ENCODE measurements around the gene PUM1. TPM values are rescaled to one million over a fixed set of nuclear protein-coding genes. Genes with fewer than 3 reads are reported as not detected.

The PUM1 gene
- polyA plus RNA-seq, result 10 to 100 TPM; 16.5 to 76.5 (median 23.3) TPM
- long read RNA-seq, donor 1, result 0 reads
- long read RNA-seq, donor 2, result 0 reads
- long read RNA-seq, donor 3, partial matches to known transcripts, result 10 of 11 reads
- long read RNA-seq, donor 3, other reads (novel, unspliced or antisense), result 0 of 11 reads
- long read RNA-seq, donor 4, result 0 reads
- long read RNA-seq, donor 5, result 0 reads
- long read RNA-seq, donor 6, partial matches to known transcripts, result 0 of 3 reads
- long read RNA-seq, donor 6, other reads (novel, unspliced or antisense), result 0 of 3 reads
- long read RNA-seq, donor 7, result 0 reads
- long read RNA-seq, donor 8, result 0 reads
- long read RNA-seq, donor 9, result 0 reads
- long read RNA-seq, donor 10, full-length matches to known transcripts, result 3 of 3 reads
- long read RNA-seq, donor 10, partial matches to known transcripts, result 0 of 3 reads
- long read RNA-seq, donor 10, other reads (novel, unspliced or antisense), result 0 of 3 reads

- Histone ChIP-seq H3K9me3 (ENCODE audit: control insufficient read depth in 2 of 2, insufficient read depth in 1 of 2, low read depth in 1 of 2, low read length in 1 of 2) (no peaks in the 10 kb centered on the region), H3K27ac (ENCODE audit: low read depth in 1 of 3, low read length in 2 of 3) (peak within 1 kb of the TSS; percentile 85 to 99 (median 92)), H3K27me3 (ENCODE audit: control insufficient read depth in 3 of 3, insufficient read depth in 3 of 3, low read length in 3 of 3) (no peaks in the 10 kb centered on the region), H3K4me1 (ENCODE audit: control insufficient read depth in 3 of 3, insufficient read depth in 2 of 3, low read depth in 1 of 3, low read length in 2 of 3) (peaks cover 2 to 11% (median 7%) of the 10 kb centered on the region in 3 donors), H3K36me3 (ENCODE audit: control insufficient read depth in 3 of 3, insufficient read depth in 2 of 3, low read depth in 1 of 3, low read length in 3 of 3) (peaks cover 0 to 7% (median 0%) of the 10 kb centered on the region in 3 donors), H3K4me3 (ENCODE audit: low read depth in 1 of 3, low read length in 3 of 3) (peak within 1 kb of the TSS; percentile 56 to 96 (median 63))
- FAIRE-seq (no peak), DNase-seq (peak; percentile 99)
- 1% methylated on average over 47 to 72 of the region's 72 CpGs for WGBS, 3 donors
Observed at GRCh38 chr1:31065310-31066217, at the start of gene PUM1. Gene PUM1, minus strand, starts transcription at chr1:31065717. Its CDS starts 6,151 bp downstream, at chr1:31059566.

- no peaks in the 10 kb centered on the region for H3K9me3 ChIP-seq (ENCODE audit: control insufficient read depth in 2 of 2, insufficient read depth in 1 of 2, low read depth in 1 of 2, low read length in 1 of 2)
- no peaks in the 10 kb centered on the region for H3K36me3 ChIP-seq (ENCODE audit: control insufficient read depth in 3 of 3, insufficient read depth in 2 of 3, low read depth in 1 of 3, low read length in 3 of 3)
- no peak overlapping the region for H3K4me3 ChIP-seq (ENCODE audit: low read depth in 1 of 3, low read length in 3 of 3)
- FAIRE-seq (no peak), DNase-seq (peak in 1 of 2 donors; percentile 67)
- no peaks in the 10 kb centered on the region for H3K27me3 ChIP-seq (ENCODE audit: control insufficient read depth in 3 of 3, insufficient read depth in 3 of 3, low read length in 3 of 3)
- WGBS, 3 donors, result 53 to 66% (median 62%) methylated on average over 15 of the region's 15 CpGs
- H3K27ac ChIP-seq (ENCODE audit: low read depth in 1 of 3, low read length in 2 of 3), result peak overlapping the region in 1 of 3 donors; percentile 81
- peaks cover 0 to 6% (median 0%) of the 10 kb centered on the region in 3 donors for H3K4me1 ChIP-seq (ENCODE audit: control insufficient read depth in 3 of 3, insufficient read depth in 2 of 3, low read depth in 1 of 3, low read length in 2 of 3)
Observed at GRCh38 chr1:31112266-31112935, 46.9 kb upstream of the PUM1 start.

GRCh38 chr1:31111290-31111951 lies 45.9 kb upstream of the PUM1 start:
- H3K27me3 ChIP-seq (ENCODE audit: control insufficient read depth in 3 of 3, insufficient read depth in 3 of 3, low read length in 3 of 3), result no peaks in the 10 kb centered on the region
- 57 to 65% (median 62%) methylated on average over 8 of the region's 8 CpGs for WGBS, 3 donors
- no peaks in the 10 kb centered on the region for H3K9me3 ChIP-seq (ENCODE audit: control insufficient read depth in 2 of 2, insufficient read depth in 1 of 2, low read depth in 1 of 2, low read length in 1 of 2)
- H3K4me3 ChIP-seq (ENCODE audit: low read depth in 1 of 3, low read length in 3 of 3), result no peak overlapping the region
- no peak for FAIRE-seq
- H3K4me1 ChIP-seq (ENCODE audit: control insufficient read depth in 3 of 3, insufficient read depth in 2 of 3, low read depth in 1 of 3, low read length in 2 of 3), result peaks cover 0 to 6% (median 0%) of the 10 kb centered on the region in 3 donors
- H3K27ac ChIP-seq (ENCODE audit: low read depth in 1 of 3, low read length in 2 of 3), result peak overlapping the region in 1 of 3 donors; percentile 81
- DNase-seq, result peak; percentile 58 to 65
- no peaks in the 10 kb centered on the region for H3K36me3 ChIP-seq (ENCODE audit: control insufficient read depth in 3 of 3, insufficient read depth in 2 of 3, low read depth in 1 of 3, low read length in 3 of 3)

DNA sequence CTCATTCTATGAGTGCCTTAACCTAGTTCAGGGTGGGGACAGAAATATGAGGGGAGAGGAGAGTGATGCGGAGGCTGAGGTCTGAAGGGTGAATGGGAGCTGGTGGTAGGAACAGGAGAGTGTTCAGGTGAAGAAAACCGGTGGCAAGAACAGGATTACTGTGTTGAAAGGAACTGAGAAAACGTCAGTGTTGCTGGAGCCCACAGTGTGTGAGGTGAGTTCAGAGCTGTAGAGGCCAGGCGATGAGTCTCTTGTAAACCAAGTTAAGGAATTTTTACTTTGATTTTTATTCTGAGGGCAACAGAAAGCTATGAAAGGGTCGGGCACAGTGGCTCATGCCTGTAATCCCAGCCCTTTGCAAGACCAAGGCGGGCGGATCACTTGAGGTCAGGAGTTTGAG lies 45.3 kb upstream of the PUM1 start:
- no peaks in the 10 kb centered on the region for H3K9me3 ChIP-seq (ENCODE audit: control insufficient read depth in 2 of 2, insufficient read depth in 1 of 2, low read depth in 1 of 2, low read length in 1 of 2)
- no peak overlapping the region for H3K4me3 ChIP-seq (ENCODE audit: low read depth in 1 of 3, low read length in 3 of 3)
- DNase-seq (no peak), FAIRE-seq (no peak)
- H3K27me3 ChIP-seq (ENCODE audit: control insufficient read depth in 3 of 3, insufficient read depth in 3 of 3, low read length in 3 of 3), result no peaks in the 10 kb centered on the region
- no peak overlapping the region for H3K27ac ChIP-seq (ENCODE audit: low read depth in 1 of 3, low read length in 2 of 3)
- no peaks in the 10 kb centered on the region for H3K36me3 ChIP-seq (ENCODE audit: control insufficient read depth in 3 of 3, insufficient read depth in 2 of 3, low read depth in 1 of 3, low read length in 3 of 3)
- WGBS, 3 donors, result 83 to 88% (median 88%) methylated on average over 7 of the region's 7 CpGs
- peaks cover 0 to 6% (median 0%) of the 10 kb centered on the region in 3 donors for H3K4me1 ChIP-seq (ENCODE audit: control insufficient read depth in 3 of 3, insufficient read depth in 2 of 3, low read depth in 1 of 3, low read length in 2 of 3)

DNA sequence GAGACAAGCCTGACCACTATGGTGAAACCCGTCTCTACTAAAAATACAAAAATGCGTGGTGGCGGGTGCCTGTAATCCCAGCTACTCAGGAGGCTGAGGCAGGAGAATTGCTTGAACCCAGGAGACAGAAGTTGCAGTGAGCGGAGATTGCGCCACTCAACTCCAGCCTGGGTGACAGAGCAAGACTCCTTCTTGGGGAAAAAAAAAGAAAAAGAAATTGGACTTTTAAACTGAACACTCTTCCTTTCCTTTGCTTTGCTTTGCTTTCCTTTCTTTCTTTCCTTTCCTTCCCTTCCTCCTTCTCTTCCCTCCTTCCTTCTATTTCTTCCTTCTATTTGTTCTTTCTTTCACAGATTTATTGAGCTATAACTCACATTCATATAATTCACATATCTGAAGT lies 43.3 kb upstream of the PUM1 start:
- no peak for DNase-seq

GRCh38 chr1:31105646-31106045 lies 40.1 kb upstream of the PUM1 start:
- WGBS, 3 donors, result 90 to 96% (median 92%) methylated on average over 8 of the region's 8 CpGs
- H3K4me3 ChIP-seq (ENCODE audit: low read depth in 1 of 3, low read length in 3 of 3), result no peak overlapping the region
- no peaks in the 10 kb centered on the region for H3K9me3 ChIP-seq (ENCODE audit: control insufficient read depth in 2 of 2, insufficient read depth in 1 of 2, low read depth in 1 of 2, low read length in 1 of 2)
- DNase-seq (no peak), FAIRE-seq (no peak)
- peaks cover 0 to 15% (median 2%) of the 10 kb centered on the region in 3 donors for H3K4me1 ChIP-seq (ENCODE audit: control insufficient read depth in 3 of 3, insufficient read depth in 2 of 3, low read depth in 1 of 3, low read length in 2 of 3)
- no peak overlapping the region for H3K27ac ChIP-seq (ENCODE audit: low read depth in 1 of 3, low read length in 2 of 3)
- no peaks in the 10 kb centered on the region for H3K27me3 ChIP-seq (ENCODE audit: control insufficient read depth in 3 of 3, insufficient read depth in 3 of 3, low read length in 3 of 3)
- no peaks in the 10 kb centered on the region for H3K36me3 ChIP-seq (ENCODE audit: control insufficient read depth in 3 of 3, insufficient read depth in 2 of 3, low read depth in 1 of 3, low read length in 3 of 3)

More for the DNA sequence above, 43.3 kb upstream of the PUM1 start:
- FAIRE-seq, result no peak
- H3K27me3 ChIP-seq (ENCODE audit: control insufficient read depth in 3 of 3, insufficient read depth in 3 of 3, low read length in 3 of 3), result no peaks in the 10 kb centered on the region
- H3K9me3 ChIP-seq (ENCODE audit: control insufficient read depth in 2 of 2, insufficient read depth in 1 of 2, low read depth in 1 of 2, low read length in 1 of 2), result no peaks in the 10 kb centered on the region
- 94 to 97% (median 95%) methylated on average over 5 of the region's 5 CpGs for WGBS, 3 donors
- H3K4me3 ChIP-seq (ENCODE audit: low read depth in 1 of 3, low read length in 3 of 3), result no peak overlapping the region
- H3K4me1 ChIP-seq (ENCODE audit: control insufficient read depth in 3 of 3, insufficient read depth in 2 of 3, low read depth in 1 of 3, low read length in 2 of 3), result peaks cover 0 to 6% (median 0%) of the 10 kb centered on the region in 3 donors
- H3K36me3 ChIP-seq (ENCODE audit: control insufficient read depth in 3 of 3, insufficient read depth in 2 of 3, low read depth in 1 of 3, low read length in 3 of 3), result no peaks in the 10 kb centered on the region
- no peak overlapping the region for H3K27ac ChIP-seq (ENCODE audit: low read depth in 1 of 3, low read length in 2 of 3)

DNA sequence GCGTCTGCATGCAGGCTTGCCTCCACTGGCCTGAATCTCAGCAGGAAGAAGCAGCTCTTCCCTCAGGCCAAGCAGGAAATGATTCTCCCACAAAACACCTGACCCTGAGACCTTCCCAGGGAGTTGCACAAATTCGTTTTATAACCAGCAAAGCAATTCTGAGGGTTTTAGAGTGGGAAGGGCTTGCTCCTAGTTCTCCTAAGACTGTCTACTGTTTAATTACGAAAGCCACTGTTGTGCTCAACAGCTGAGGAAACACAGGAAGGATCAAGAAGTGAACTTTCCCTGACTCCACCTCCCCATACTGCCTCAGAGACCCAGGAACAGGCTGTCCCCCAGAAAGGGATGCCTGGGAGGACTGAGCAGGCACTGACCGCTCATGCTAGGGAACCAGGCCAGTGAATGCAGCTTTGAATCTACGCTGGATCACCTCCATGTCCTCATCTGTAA lies 37.0 kb upstream of the PUM1 start:
- Histone ChIP-seq H3K9me3 (ENCODE audit: control insufficient read depth in 2 of 2, insufficient read depth in 1 of 2, low read depth in 1 of 2, low read length in 1 of 2) (no peaks in the 10 kb centered on the region), H3K4me3 (ENCODE audit: low read depth in 1 of 3, low read length in 3 of 3) (no peak overlapping the region), H3K36me3 (ENCODE audit: control insufficient read depth in 3 of 3, insufficient read depth in 2 of 3, low read depth in 1 of 3, low read length in 3 of 3) (no peaks in the 10 kb centered on the region), H3K27ac (ENCODE audit: low read depth in 1 of 3, low read length in 2 of 3) (peak overlapping the region in 1 of 3 donors; percentile 79), H3K27me3 (ENCODE audit: control insufficient read depth in 3 of 3, insufficient read depth in 3 of 3, low read length in 3 of 3) (no peaks in the 10 kb centered on the region), H3K4me1 (ENCODE audit: control insufficient read depth in 3 of 3, insufficient read depth in 2 of 3, low read depth in 1 of 3, low read length in 2 of 3) (peaks cover 0 to 29% (median 2%) of the 10 kb centered on the region in 3 donors)
- WGBS, 3 donors, result 53 to 59% (median 53%) methylated on average over 5 of the region's 5 CpGs
- DNase-seq (peak; percentile 26 to 82), FAIRE-seq (no peak)
